IPS-11a (cell line): ENCODE results near the gene AASDH.

Source experiments
- H3K4me3 ChIP-seq: one replicate; pipeline ENCODE4 v1.5.1; 2013; ENCODE audit warnings: low read depth, low read length, control low read depth

AASDH gene

GRCh38 chr4:56316011-56316650, 71.2 kb downstream of the AASDH start:
- no peak overlapping the region for H3K4me3 ChIP-seq

GRCh38 chr4:56315543-56315942, 71.7 kb downstream of the AASDH start:
- no peak overlapping the region for H3K4me3 ChIP-seq

GRCh38 chr4:56315041-56315440, 72.2 kb downstream of the AASDH start:
- no peak overlapping the region for H3K4me3 ChIP-seq

- H3K4me3 ChIP-seq, result no peak overlapping the region
Measured at GRCh38 chr4:56314207-56314915, 72.9 kb downstream of the AASDH start.

GRCh38 chr4:56313132-56313531, 74.2 kb downstream of the AASDH start:
- no peak overlapping the region for H3K4me3 ChIP-seq

GRCh38 chr4:56311299-56311975, 75.9 kb downstream of the AASDH start:
- H3K4me3 ChIP-seq, result no peak overlapping the region

GRCh38 chr4:56310401-56311125, 76.7 kb downstream of the AASDH start:
- H3K4me3 ChIP-seq, result no peak overlapping the region

- no peak overlapping the region for H3K4me3 ChIP-seq
Measured at GRCh38 chr4:56308384-56308783, 78.9 kb downstream of the AASDH start.

GRCh38 chr4:56307423-56307822, 79.9 kb downstream of the AASDH start:
- H3K4me3 ChIP-seq, result no peak overlapping the region

- no peak overlapping the region for H3K4me3 ChIP-seq
Measured at GRCh38 chr4:56305390-56305789, 81.9 kb downstream of the AASDH start.

- H3K4me3 ChIP-seq, result no peak overlapping the region
Measured at GRCh38 chr4:56303921-56304320, 83.4 kb downstream of the AASDH start.

- H3K4me3 ChIP-seq, result no peak overlapping the region
Measured at GRCh38 chr4:56302760-56303159, 84.5 kb downstream of the AASDH start.

GRCh38 chr4:56301997-56302496, 85.2 kb downstream of the AASDH start:
- no peak overlapping the region for H3K4me3 ChIP-seq

- no peak overlapping the region for H3K4me3 ChIP-seq
Measured at GRCh38 chr4:56301181-56301996, 85.9 kb downstream of the AASDH start.

- H3K4me3 ChIP-seq, result no peak overlapping the region
Measured at GRCh38 chr4:56298236-56298635, 89.1 kb downstream of the AASDH start.

- no peak overlapping the region for H3K4me3 ChIP-seq
Measured at GRCh38 chr4:56297776-56298175, 89.5 kb downstream of the AASDH start.

- H3K4me3 ChIP-seq, result no peak overlapping the region
Measured at GRCh38 chr4:56296526-56296925, 90.8 kb downstream of the AASDH start.

GRCh38 chr4:56293121-56293520, 94.2 kb downstream of the AASDH start:
- H3K4me3 ChIP-seq, result no peak overlapping the region

GRCh38 chr4:56289934-56290333, 97.4 kb downstream of the AASDH start:
- H3K4me3 ChIP-seq, result no peak overlapping the region

- H3K4me3 ChIP-seq, result no peak overlapping the region
Measured at GRCh38 chr4:56288663-56289062, 98.6 kb downstream of the AASDH start.
